EH (cell line): ENCODE data around the gene SH3GL1.
"Not testable (repeated sequence)": the region's sequence is repeated elsewhere in the genome, so short reads cannot be mapped to it uniquely, and the experiment has no call there.

Source experiments
- DNase-seq: peaks from one replicate; pipeline ENCODE4 v3.0.0-alpha.2; 2015; ENCODE audit warnings: low read depth

SH3GL1 gene

GRCh38 chr19:4342615-4343369 lies 57.6 kb downstream of the SH3GL1 start:
- peak; percentile 100 for DNase-seq

GRCh38 chr19:4342314-4342614 lies 58.1 kb downstream of the SH3GL1 start:
- no peak for DNase-seq

- no peak for DNase-seq
These were observed 61.6 kb downstream of the SH3GL1 start, which contains the start of gene STAP2 for GRCh38 chr19:4338441-4339355. STAP2 (minus strand) TSS chr19:4338827; CDS start chr19:4338753, 74 bp downstream.

- DNase-seq = peak; percentile 24
These were observed 62.4 kb downstream of the SH3GL1 start for GRCh38 chr19:4337906-4338440.

GRCh38 chr19:4334929-4335570 lies 65.3 kb downstream of the SH3GL1 start:
- no peak for DNase-seq

- no peak for DNase-seq
These were observed 70.5 kb downstream of the SH3GL1 start for GRCh38 chr19:4329858-4330257.

GRCh38 chr19:4328991-4329681 lies 71.2 kb downstream of the SH3GL1 start:
- DNase-seq = not testable (repeated sequence)

GRCh38 chr19:4328243-4328990 lies 71.9 kb downstream of the SH3GL1 start:
- peak; percentile 94 for DNase-seq

GRCh38 chr19:4327877-4328242 lies 72.5 kb downstream of the SH3GL1 start:
- DNase-seq = no peak

- DNase-seq = peak; percentile 64
These were observed 73.0 kb downstream of the SH3GL1 start for GRCh38 chr19:4327252-4327876.

GRCh38 chr19:4326837-4327251 lies 73.5 kb downstream of the SH3GL1 start:
- no peak for DNase-seq

- no peak for DNase-seq
These were observed 74.0 kb downstream of the SH3GL1 start for GRCh38 chr19:4326215-4326836.

- DNase-seq = no peak
These were observed 76.1 kb downstream of the SH3GL1 start for GRCh38 chr19:4324228-4324627.

GRCh38 chr19:4323692-4324091 lies 76.7 kb downstream of the SH3GL1 start:
- no peak for DNase-seq

- no peak for DNase-seq
These were observed 77.2 kb downstream of the SH3GL1 start for GRCh38 chr19:4322942-4323665.

- DNase-seq = no peak
These were observed 79.9 kb downstream of the SH3GL1 start for GRCh38 chr19:4320419-4320818.

GRCh38 chr19:4319067-4319718 lies 81.2 kb downstream of the SH3GL1 start:
- no peak for DNase-seq

- DNase-seq = no peak
These were observed 81.9 kb downstream of the SH3GL1 start for GRCh38 chr19:4318460-4318859.

- no peak for DNase-seq
These were observed 83.4 kb downstream of the SH3GL1 start for GRCh38 chr19:4316956-4317355.
